WTC11 (cell line): ENCODE measurements around the gene C5orf58. TPM values are rescaled to one million over a fixed set of nuclear protein-coding genes. Genes with fewer than 3 reads are reported as not detected.
A peak's percentile ranks its signal among the peaks of the same experiment; 100 is the strongest.

ENCODE experiments used
- ATAC-seq: fragments of 200-7000 bp; cut with Tn5 transposase; 2 replicates; pipeline ENCODE4 v1.10.0; 2021; ENCODE audit warnings: mild to moderate bottlenecking, moderate library complexity
- CTCF ChIA-PET: fragments of 300-600 bp; sonication (Branson Sonifier 250); formaldehyde crosslinking; loops from one replicate; lab custom pipeline; 2021; ENCODE audit warnings: antibody characterized with exemption; lab: Charles Lee
- POLR2A ChIA-PET: fragments of 350-600 bp; sonication (Branson Sonifier 250); formaldehyde crosslinking; loops from one replicate; lab custom pipeline; 2021; ENCODE audit warnings: antibody characterized with exemption; lab: Charles Lee
- DNase-seq: peaks from one replicate; pipeline ENCODE4 v3.0.0; 2021; ENCODE audit warnings: low spot score
- H3K27ac Mint-ChIP-seq: 2 replicates; pipeline ENCODE4 v1.8.0; 2021; ENCODE audit warnings: mixed read lengths
- H3K27me3 Mint-ChIP-seq: 2 replicates; pipeline ENCODE4 v1.8.0; 2021; ENCODE audit warnings: low read depth, mild to moderate bottlenecking, moderate library complexity, mixed read lengths
- H3K36me3 Mint-ChIP-seq: 2 replicates; pipeline ENCODE4 v1.8.0; 2021; ENCODE audit warnings: mixed read lengths
- H3K4me1 Mint-ChIP-seq: 2 replicates; pipeline ENCODE4 v1.8.0; 2022; ENCODE audit warnings: mixed read lengths
- H3K4me3 Mint-ChIP-seq: 2 replicates; pipeline ENCODE4 v1.8.0; 2021; ENCODE audit warnings: mild to moderate bottlenecking, moderate library complexity, mixed read lengths
- H3K9me3 Mint-ChIP-seq: 2 replicates; pipeline ENCODE4 v1.8.0; 2021; ENCODE audit warnings: mixed read lengths
- ARID4B ChIP-seq: sonication (generic); formaldehyde crosslinking; IDR thresholded peaks from 2 replicates; pipeline ENCODE4 v1.8.0; 2023; ENCODE audit warnings: missing genetic modification reagents, mild to moderate bottlenecking, borderline replicate concordance
- GABPB1 ChIP-seq: sonication (generic); formaldehyde crosslinking; IDR thresholded peaks from 2 replicates; pipeline ENCODE4 v1.8.1; 2023; ENCODE audit warnings: mild to moderate bottlenecking, missing genetic modification reagents
- JAZF1 ChIP-seq: fragments of 250-450 bp; sonication (Bioruptor Pico); IDR thresholded peaks from 2 replicates; pipeline ENCODE4 v1.9.0; 2021; ENCODE audit warnings: moderate library complexity, mild to moderate bottlenecking, inconsistent platforms
- MAX ChIP-seq: sonication (generic); formaldehyde crosslinking; IDR thresholded peaks from 2 replicates; pipeline ENCODE4 v1.8.0; 2022; ENCODE audit warnings: mild to moderate bottlenecking, missing genetic modification reagents
- USF2 ChIP-seq: sonication (generic); formaldehyde crosslinking; IDR thresholded peaks from 2 replicates; pipeline ENCODE4 v1.8.1; 2023; ENCODE audit warnings: mild to moderate bottlenecking, missing genetic modification reagents, moderate library complexity
- ZNF121 ChIP-seq: sonication (generic); formaldehyde crosslinking; IDR thresholded peaks from 2 replicates; pipeline ENCODE4 v1.8.0; 2023; ENCODE audit warnings: missing genetic modification reagents
- ZNF317 ChIP-seq: sonication (generic); formaldehyde crosslinking; IDR thresholded peaks from 2 replicates; pipeline ENCODE4 v1.8.1; 2023; ENCODE audit warnings: low read depth, mild to moderate bottlenecking, moderate library complexity, missing genetic modification reagents, borderline replicate concordance
- ZSCAN18 ChIP-seq: fragments of 250-450 bp; sonication (Bioruptor Pico); IDR thresholded peaks from 2 replicates; pipeline ENCODE4 v2.1.2; 2022; ENCODE audit warnings: mild to moderate bottlenecking, moderate library complexity
- total RNA-seq: library from RNA; stranded (reverse); gene quantifications from 3 replicates; pipeline ENCODE4 v1.2.3, GENCODE V29; 2021
- TF ChIP-seq, protein P1 (sequence below): sonication (generic); formaldehyde crosslinking; IDR thresholded peaks from 2 replicates; pipeline ENCODE4 v1.8.0; 2022; ENCODE audit warnings: mild to moderate bottlenecking, missing genetic modification reagents
- TF ChIP-seq, protein P2 (sequence below): sonication (generic); formaldehyde crosslinking; IDR thresholded peaks from 2 replicates; pipeline ENCODE4 v1.8.0; 2022; ENCODE audit warnings: mild to moderate bottlenecking, missing genetic modification reagents

Gene C5orf58
- total RNA-seq, 1 experiment from 2014 or later: 2.0 TPM

DNA sequence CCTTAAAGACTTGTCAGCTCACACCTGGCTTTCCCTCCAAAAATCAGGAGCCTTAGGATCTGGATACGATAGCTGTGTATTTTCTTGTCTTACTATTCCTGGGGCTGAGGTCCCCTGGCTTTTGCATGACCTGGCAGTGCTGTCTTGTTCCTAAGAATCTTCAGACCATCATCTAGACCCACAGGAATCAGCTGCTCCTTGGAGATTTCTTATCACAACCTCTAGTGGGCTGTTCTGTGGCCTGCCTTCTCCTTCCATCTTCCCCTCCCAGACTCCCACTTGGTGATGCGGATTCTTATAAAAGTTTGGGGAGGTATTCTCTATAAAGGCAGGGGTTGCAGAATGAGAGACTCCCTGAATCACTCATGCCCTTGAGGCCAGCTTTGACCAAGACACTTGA is 43.4 kb downstream of the C5orf58 start (continued):
- no peak for TF ChIP-seq ARID4B (CRISPR knock-in tag)
- TF ChIP-seq, protein P1, sequence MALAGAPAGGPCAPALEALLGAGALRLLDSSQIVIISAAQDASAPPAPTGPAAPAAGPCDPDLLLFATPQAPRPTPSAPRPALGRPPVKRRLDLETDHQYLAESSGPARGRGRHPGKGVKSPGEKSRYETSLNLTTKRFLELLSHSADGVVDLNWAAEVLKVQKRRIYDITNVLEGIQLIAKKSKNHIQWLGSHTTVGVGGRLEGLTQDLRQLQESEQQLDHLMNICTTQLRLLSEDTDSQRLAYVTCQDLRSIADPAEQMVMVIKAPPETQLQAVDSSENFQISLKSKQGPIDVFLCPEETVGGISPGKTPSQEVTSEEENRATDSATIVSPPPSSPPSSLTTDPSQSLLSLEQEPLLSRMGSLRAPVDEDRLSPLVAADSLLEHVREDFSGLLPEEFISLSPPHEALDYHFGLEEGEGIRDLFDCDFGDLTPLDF: no peak
- TF ChIP-seq ZNF121 (CRISPR knock-in tag): no peak
- no peak for TF ChIP-seq MAX (CRISPR knock-in tag)
- TF ChIP-seq ZSCAN18 (CRISPR knock-in tag): no peak

DNA sequence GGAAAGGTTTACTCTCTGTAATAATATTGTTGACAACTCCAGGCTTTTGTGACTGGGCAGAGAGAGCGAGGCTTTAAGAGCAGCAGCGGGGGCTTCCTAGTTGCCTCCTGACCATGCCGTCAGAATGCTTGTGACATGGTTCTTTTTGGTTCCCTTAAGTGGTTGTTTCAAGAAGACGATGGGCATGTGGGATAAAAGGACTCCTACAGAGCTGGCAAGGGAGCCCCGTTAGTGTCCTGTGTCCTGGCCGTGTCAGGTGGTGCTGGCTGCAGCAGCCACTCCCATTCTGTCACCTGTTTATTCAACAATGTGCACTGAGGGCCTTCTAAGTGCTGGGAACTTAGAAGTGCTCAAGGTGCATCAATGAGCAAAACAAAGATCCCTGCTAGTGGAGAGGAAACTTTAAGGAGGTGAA is 45.1 kb downstream of the C5orf58 start:
- Mint-ChIP-seq H3K27ac (peak overlapping the region; percentile 93), H3K4me3 (peak overlapping the region; percentile 36; the same call in 1 of the 2 replicates), H3K9me3 (peaks cover 1% of the 10 kb centered on the region), H3K4me1 (peaks cover 60% of the 10 kb centered on the region), H3K36me3 (peaks cover under 1% of the 10 kb centered on the region; the same call in 1 of the 2 replicates), H3K27me3 (peaks cover 24% of the 10 kb centered on the region)
- TF ChIP-seq USF2 (CRISPR knock-in tag) (peak; percentile 39; the same call in 1 of the 2 replicates), JAZF1 (CRISPR knock-in tag) (no peak)
- TF ChIP-seq, protein P2, sequence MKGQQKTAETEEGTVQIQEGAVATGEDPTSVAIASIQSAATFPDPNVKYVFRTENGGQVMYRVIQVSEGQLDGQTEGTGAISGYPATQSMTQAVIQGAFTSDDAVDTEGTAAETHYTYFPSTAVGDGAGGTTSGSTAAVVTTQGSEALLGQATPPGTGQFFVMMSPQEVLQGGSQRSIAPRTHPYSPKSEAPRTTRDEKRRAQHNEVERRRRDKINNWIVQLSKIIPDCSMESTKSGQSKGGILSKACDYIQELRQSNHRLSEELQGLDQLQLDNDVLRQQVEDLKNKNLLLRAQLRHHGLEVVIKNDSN: peak; percentile 33; the same call in 1 of the 2 replicates
- ChIA-PET CTCF (interaction anchor here (0.9 to 2.6 kb wide), 5 partner anchors 9 to 149 kb away, joined by 4 to 10 read pairs (median 6); no protein-coding TSS in a partner anchor), POLR2A (no interaction called here)
- ATAC-seq: peak; percentile 22
- peak; percentile 22 for DNase-seq

DNA sequence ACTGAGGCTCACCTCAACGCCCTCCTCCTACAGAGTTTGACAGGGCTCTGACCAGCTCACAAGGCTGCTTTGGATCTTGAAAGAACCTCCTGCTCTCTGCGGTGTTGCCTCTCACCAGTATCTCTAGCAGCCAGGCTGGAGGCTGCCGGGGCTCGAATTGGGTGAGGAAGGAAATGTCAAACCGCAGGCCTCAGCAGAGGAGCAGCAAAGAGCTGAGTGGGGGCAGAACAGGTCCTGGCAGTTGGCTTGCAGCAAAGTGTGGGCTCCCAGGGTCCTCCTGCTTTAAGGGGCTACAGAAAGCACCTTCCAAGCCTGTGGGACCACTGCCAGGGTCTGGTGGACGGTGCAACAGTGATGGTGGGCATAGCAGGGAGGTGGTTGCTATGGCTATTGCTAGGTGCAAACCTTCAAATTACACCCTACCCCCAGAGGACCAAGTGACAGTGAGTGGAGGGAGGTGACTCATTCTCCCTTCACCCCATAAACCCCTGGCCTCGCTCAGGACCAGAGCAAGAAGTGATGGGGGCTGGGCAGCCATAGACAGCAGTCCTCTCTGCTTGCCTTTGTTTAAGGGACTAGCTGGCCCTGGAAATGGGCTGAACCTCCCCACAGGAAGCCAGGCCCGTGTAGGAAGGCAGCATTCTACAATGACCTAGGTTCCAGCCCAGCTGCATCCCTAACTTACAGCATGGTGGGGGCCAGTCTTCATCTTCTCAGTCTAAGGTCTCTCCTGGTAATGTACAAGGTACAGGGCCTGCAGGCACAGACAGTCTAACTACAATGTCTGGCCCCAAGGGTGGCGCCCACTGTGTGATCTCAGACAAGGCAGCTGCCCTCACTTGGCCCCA is 46.0 kb downstream of the C5orf58 start:
- ChIA-PET POLR2A (no interaction called here), CTCF (interaction anchor here (0.9 to 2.0 kb wide), 6 partner anchors 10 to 125 kb away, joined by 3 to 11 read pairs (median 5); no protein-coding TSS in a partner anchor)
- no peak overlapping the region for H3K4me3 Mint-ChIP-seq
- H3K27me3 Mint-ChIP-seq: peaks cover 27% of the 10 kb centered on the region
- ATAC-seq (peak; percentile 8), DNase-seq (peak; percentile 26)
- peaks cover 11% of the 10 kb centered on the region for H3K9me3 Mint-ChIP-seq
- peaks cover 54% of the 10 kb centered on the region for H3K4me1 Mint-ChIP-seq
- TF ChIP-seq GABPB1 (CRISPR knock-in tag) (no peak), ZNF317 (CRISPR knock-in tag) (0 out of 2 replicates have a peak, but pooled peaks have one; percentile 20)
- TF ChIP-seq, protein P2: no peak
- H3K36me3 Mint-ChIP-seq: peaks cover 10% of the 10 kb centered on the region
- 0 out of 2 replicates have a peak overlapping the region, but pooled peaks have one; percentile 9 for H3K27ac Mint-ChIP-seq
